Neuron (in vitro differentiated cells): ENCODE results near the gene EXOC2.
"Not testable (repeated sequence)": the region's sequence is repeated elsewhere in the genome, so short reads cannot be mapped to it uniquely, and the experiment has no call there.

Source experiments
- H2AFZ ChIP-seq: one replicate; pipeline ENCODE4 v1.6.1; 2013; ENCODE audit warnings: low read depth, mild to moderate bottlenecking, inconsistent platforms, low read length, moderate library complexity
- H3K27me3 ChIP-seq: one replicate; pipeline ENCODE4 v1.6.1; 2013; ENCODE audit warnings: low read length; ENCODE audit not compliant: insufficient read depth
- H3K36me3 ChIP-seq: one replicate; pipeline ENCODE4 v1.6.1; 2013; ENCODE audit warnings: low read length; ENCODE audit not compliant: insufficient read depth
- H3K4me1 ChIP-seq: one replicate; pipeline ENCODE4 v1.6.1; 2013; ENCODE audit warnings: low read length; ENCODE audit not compliant: insufficient read depth
- H3K4me3 ChIP-seq: 2 replicates; pipeline ENCODE4 v1.5.1; 2013; ENCODE audit warnings: mild to moderate bottlenecking, low read length, moderate library complexity
- H3K9me3 ChIP-seq: one replicate; pipeline ENCODE4 v1.6.1; 2013; ENCODE audit warnings: low read length

The EXOC2 gene

GRCh38 chr6:624979-625378 lies 68.0 kb downstream of the EXOC2 start:
- Histone ChIP-seq H3K4me3 (no peak overlapping the region), H3K36me3 (peaks cover 7% of the 10 kb centered on the region), H3K9me3 (no peaks in the 10 kb centered on the region), H3K27me3 (no peaks in the 10 kb centered on the region), H2AFZ (no peak overlapping the region), H3K4me1 (no peaks in the 10 kb centered on the region)

DNA sequence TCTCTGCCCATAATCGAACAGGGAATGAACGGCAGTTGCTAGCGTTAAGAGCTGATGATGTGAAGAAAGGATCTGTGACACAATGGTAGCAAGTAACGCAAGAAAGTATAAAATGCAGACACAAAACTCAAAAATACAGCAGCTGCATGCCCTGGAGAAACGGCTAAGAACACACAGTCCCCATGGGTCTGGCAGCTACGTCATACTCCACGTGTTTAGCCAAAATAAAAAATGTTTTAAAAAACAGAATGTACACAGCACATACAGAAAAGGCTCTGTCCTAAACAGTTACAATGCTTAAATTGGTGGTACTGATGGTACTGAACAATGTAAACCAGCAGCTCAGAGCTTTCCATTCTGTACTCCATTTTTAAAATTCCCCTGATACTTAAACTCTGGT lies 70.5 kb downstream of the EXOC2 start:
- Histone ChIP-seq H3K36me3 (peaks cover 3% of the 10 kb centered on the region), H3K4me1 (no peaks in the 10 kb centered on the region), H3K9me3 (peaks cover 2% of the 10 kb centered on the region), H2AFZ (no peak overlapping the region), H3K4me3 (no peak overlapping the region), H3K27me3 (no peaks in the 10 kb centered on the region)

DNA sequence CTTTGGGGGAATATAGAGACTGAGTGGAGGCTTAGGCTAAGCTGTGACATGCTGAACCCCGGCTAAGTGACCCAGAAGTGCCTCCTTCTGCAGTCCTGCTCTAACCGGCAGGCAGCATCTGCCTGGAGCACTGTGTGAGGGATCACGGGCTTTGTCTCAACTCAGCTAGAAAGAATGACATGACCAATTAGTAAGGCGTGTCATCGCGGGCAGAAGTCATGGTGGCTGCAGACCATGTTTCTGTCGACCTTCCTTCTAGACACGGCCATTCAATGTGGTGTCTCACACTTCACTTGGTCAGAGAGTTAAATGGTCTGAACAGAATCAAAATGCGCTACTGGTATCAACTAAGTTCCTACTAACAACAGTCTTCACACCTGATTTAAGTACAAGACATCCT lies 71.0 kb downstream of the EXOC2 start:
- Histone ChIP-seq H3K36me3 (peaks cover 7% of the 10 kb centered on the region), H2AFZ (no peak overlapping the region), H3K4me3 (no peak overlapping the region), H3K27me3 (no peaks in the 10 kb centered on the region), H3K4me1 (no peaks in the 10 kb centered on the region), H3K9me3 (peaks cover 3% of the 10 kb centered on the region)

DNA sequence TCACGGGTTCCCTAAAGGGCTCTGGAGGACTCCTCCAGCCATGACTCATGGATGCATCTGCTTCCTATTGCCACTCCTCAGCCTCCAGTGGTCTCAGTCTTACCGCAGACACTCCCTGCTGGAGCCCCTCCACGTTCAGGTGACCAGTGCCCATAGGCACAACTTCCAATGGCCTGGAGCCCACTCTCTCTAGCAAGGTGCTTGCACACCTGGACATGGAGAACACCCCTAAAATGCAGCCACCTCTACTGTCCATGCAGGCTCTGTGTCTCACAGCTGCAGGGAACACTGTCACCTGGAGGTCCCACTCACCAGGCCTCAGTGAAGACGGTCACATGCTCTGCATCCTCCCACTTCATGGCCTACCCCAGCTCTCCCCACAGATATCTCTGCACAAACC lies 72.0 kb downstream of the EXOC2 start:
- peaks cover 3% of the 10 kb centered on the region for H3K9me3 ChIP-seq
- H3K4me3 ChIP-seq, result no peak overlapping the region
- H2AFZ ChIP-seq, result no peak overlapping the region
- H3K36me3 ChIP-seq, result peaks cover 7% of the 10 kb centered on the region
- no peaks in the 10 kb centered on the region for H3K27me3 ChIP-seq
- H3K4me1 ChIP-seq, result no peaks in the 10 kb centered on the region

DNA sequence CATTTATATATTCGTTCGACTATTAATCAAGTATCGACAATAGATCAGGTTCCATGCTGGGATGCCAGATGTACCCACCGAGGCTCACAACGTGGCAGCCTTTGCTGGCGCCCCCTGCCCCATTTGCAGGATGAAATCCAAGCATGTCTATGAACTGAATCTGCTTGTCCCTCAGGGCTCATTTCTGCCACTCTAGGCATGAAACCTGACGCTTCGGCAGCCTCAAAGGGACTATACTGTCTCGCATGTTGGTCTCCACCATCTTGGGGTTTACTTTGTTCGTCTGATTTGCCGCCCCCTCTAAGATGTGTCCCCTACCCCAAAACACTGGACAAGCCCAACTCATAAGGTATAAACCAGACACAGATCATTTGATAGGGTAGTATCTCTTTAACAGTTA lies 72.8 kb downstream of the EXOC2 start:
- no peak overlapping the region for H2AFZ ChIP-seq
- no peak overlapping the region for H3K4me3 ChIP-seq
- peaks cover 11% of the 10 kb centered on the region for H3K36me3 ChIP-seq
- H3K4me1 ChIP-seq, result no peaks in the 10 kb centered on the region
- H3K9me3 ChIP-seq, result peaks cover 3% of the 10 kb centered on the region
- H3K27me3 ChIP-seq, result no peaks in the 10 kb centered on the region

GRCh38 chr6:617456-618100 lies 75.4 kb downstream of the EXOC2 start:
- Histone ChIP-seq H3K4me1 (no peaks in the 10 kb centered on the region), H3K4me3 (no peak overlapping the region), H3K9me3 (peaks cover 3% of the 10 kb centered on the region), H2AFZ (no peak overlapping the region), H3K27me3 (no peaks in the 10 kb centered on the region), H3K36me3 (peaks cover 12% of the 10 kb centered on the region)

DNA sequence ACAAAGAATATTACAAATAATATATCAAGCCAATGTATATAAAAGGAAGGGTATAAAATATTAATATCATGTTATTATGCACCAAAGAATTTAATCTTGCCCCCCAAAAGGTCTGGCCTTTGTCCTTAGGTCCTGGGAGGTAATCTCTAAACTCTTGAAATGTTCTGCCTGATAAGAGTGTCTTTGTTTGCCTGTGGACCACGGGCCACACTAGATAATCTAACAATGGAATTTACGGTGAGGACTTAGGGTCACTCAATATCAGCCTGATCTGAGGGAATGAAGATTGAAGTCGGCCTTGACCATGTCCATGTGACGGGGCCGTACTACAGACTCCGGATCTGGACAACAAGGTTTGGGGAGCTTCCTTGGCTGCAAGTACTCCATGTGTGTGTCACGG lies 79.0 kb downstream of the EXOC2 start:
- Histone ChIP-seq H3K4me1 (no peaks in the 10 kb centered on the region), H3K9me3 (peaks cover 3% of the 10 kb centered on the region), H3K36me3 (peaks cover 15% of the 10 kb centered on the region), H3K4me3 (no peak overlapping the region), H3K27me3 (no peaks in the 10 kb centered on the region), H2AFZ (no peak overlapping the region)

DNA sequence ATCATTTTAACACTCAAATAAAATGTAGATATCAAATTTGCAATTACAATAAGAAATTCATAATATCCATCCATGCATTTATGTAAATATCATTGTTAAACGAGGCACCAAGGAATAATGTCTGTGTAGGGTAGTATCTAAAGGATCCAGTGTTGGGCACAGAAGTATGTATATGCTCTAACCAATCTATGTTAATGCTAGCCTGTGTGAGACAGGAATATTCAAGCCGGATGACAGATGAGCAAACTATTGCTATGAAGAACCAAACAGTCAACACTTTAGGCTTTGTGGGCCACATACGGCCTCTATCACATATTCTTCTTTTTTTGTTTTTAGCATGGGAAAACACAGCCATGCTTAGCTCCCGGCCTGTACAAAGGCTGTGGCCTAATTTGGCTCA lies 81.0 kb downstream of the EXOC2 start:
- H3K9me3 ChIP-seq, result no peaks in the 10 kb centered on the region
- no peaks in the 10 kb centered on the region for H3K4me1 ChIP-seq
- peaks cover 11% of the 10 kb centered on the region for H3K36me3 ChIP-seq
- H3K4me3 ChIP-seq, result no peak overlapping the region
- H3K27me3 ChIP-seq, result no peaks in the 10 kb centered on the region
- no peak overlapping the region for H2AFZ ChIP-seq

DNA sequence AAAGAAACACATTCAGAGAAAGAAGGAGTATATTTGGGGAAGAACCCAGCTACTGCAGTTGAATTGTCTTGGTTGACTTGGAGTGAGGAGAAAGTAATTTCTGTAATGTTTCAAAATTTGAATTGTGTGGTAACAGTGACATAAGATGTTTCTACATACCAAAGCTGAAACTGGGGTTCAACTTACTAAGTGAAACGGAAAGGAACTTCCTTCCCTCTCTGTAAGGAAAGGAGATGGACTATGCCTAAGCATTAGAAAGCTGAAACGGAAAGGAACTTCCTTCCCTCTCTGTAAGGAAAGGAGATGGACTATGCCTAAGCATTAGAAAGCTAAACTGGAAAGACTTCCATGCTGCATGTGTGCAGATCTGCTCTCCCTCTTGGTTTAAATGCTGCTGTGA lies 82.1 kb downstream of the EXOC2 start:
- H3K4me3 ChIP-seq, result no peak overlapping the region
- H3K36me3 ChIP-seq, result peaks cover 16% of the 10 kb centered on the region
- no peaks in the 10 kb centered on the region for H3K9me3 ChIP-seq
- H3K4me1 ChIP-seq, result no peaks in the 10 kb centered on the region
- H3K27me3 ChIP-seq, result no peaks in the 10 kb centered on the region
- no peak overlapping the region for H2AFZ ChIP-seq

DNA sequence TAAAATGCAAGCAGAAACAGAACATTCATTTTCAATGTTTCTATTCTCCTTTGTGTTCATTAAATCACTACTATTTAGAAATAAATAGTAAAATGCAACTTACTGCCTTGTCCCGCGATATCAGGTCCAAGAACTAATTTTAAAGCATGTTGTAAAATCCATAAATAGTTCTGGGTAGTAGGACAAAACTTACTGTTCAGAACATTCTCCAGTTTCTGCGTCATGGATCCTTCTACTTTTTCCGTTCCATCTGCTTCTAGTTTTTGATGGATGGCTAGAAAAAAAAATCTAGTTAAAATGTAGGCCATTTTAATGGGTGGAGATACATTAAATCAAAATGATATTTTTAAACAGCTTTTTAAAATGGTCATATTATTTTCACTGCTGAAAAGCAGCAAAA lies 83.0 kb downstream of the EXOC2 start:
- H3K27me3 ChIP-seq, result no peaks in the 10 kb centered on the region
- H3K9me3 ChIP-seq, result no peaks in the 10 kb centered on the region
- peaks cover 11% of the 10 kb centered on the region for H3K36me3 ChIP-seq
- H3K4me3 ChIP-seq, result no peak overlapping the region
- H3K4me1 ChIP-seq, result no peaks in the 10 kb centered on the region
- H2AFZ ChIP-seq, result no peak overlapping the region

- Histone ChIP-seq H3K9me3 (no peaks in the 10 kb centered on the region), H3K36me3 (peaks cover 14% of the 10 kb centered on the region), H3K4me1 (no peaks in the 10 kb centered on the region), H3K27me3 (no peaks in the 10 kb centered on the region), H3K4me3 (no peak overlapping the region), H2AFZ (no peak overlapping the region)
These were observed 86.0 kb downstream of the EXOC2 start for GRCh38 chr6:606829-607379.

DNA sequence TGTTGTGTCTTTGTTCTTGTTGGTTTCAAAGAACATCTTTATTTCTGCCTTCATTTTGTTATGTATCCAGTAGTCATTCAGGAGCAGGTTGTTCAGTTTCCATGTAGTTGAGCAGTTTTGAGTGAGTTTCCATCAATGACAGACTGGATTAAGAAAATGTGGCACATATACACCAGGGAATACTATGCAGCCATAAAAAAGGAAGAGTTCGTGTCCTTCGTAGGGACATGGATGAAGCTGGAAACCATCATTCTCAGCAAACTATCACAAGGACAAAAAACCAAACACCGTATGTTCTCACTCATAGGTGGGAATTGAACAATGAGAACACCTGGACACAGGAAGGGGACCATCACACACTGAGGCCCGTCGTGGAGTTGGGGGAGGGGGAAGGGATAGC lies 87.0 kb downstream of the EXOC2 start:
- not testable (repeated sequence) for H3K27me3 ChIP-seq, H3K4me1 ChIP-seq, H3K4me3 ChIP-seq, H3K9me3 ChIP-seq, H2AFZ ChIP-seq
- H3K36me3 ChIP-seq, result peaks cover 14% of the 10 kb centered on the region

DNA sequence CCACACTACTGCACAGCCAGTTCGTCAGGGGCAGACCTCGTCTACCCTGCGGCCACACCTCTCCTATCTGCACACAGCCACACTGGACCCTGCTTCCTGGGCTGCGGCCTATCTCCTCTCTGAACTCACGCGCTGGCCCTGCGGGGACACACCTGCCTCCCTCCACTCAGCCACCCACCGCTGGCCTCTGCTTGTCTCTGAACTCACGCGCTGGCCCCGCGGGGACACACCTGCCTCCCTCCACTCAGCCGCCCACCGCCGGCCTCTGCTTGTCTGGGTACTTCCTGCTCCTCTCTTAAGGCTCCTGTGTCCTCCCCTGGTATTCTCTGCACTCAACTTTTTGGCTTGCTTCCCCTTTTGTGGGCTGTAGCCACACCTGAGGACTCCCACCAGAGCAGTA lies 88.4 kb downstream of the EXOC2 start:
- Histone ChIP-seq H3K9me3 (no peaks in the 10 kb centered on the region), H2AFZ (no peak overlapping the region), H3K4me3 (no peak overlapping the region), H3K27me3 (no peaks in the 10 kb centered on the region), H3K4me1 (no peaks in the 10 kb centered on the region), H3K36me3 (peaks cover 12% of the 10 kb centered on the region)

DNA sequence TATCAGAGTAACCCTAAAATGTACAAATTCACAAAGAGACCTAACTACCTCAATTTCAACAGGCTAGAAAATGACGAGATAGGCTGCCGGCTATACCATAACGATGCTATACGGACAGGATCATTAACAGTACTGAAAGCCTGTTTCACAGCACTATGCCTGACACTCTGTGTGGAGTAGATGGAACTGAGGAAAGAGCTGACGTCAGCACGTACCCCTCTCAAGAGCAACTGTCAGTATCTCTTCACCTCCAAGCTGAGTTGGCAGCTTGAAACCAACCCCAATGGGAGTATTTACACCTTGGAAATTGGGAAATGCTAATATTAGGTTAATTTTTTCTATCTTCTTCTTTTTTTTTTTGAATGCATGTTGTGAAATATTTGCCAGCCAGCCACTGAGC lies 89.7 kb downstream of the EXOC2 start:
- H3K9me3 ChIP-seq, result no peaks in the 10 kb centered on the region
- H3K27me3 ChIP-seq, result no peaks in the 10 kb centered on the region
- no peak overlapping the region for H2AFZ ChIP-seq
- H3K4me1 ChIP-seq, result no peaks in the 10 kb centered on the region
- peaks cover 12% of the 10 kb centered on the region for H3K36me3 ChIP-seq
- H3K4me3 ChIP-seq, result no peak overlapping the region
